Endothelial cell of umbilical vein (primary cell): ENCODE results near the gene HOXA4. TPM values are rescaled to one million over a fixed set of nuclear protein-coding genes. Genes with fewer than 3 reads are reported as not detected.

ENCODE experiments used
- BruUV-seq: library from RNA; stranded (reverse); fragments of 400-500 nt; replicated peaks from 2 replicates; lab custom pipeline; 2021; lab: Mats Ljungman, UMichigan
- CTCF ChIA-PET: fragments of 300-600, 350-600 bp; sonication (Branson Sonifier 250); formaldehyde crosslinking; loops from one replicate; lab custom pipeline; 2021; ENCODE audit warnings: antibody characterized with exemption, inconsistent platforms; lab: Charles Lee
- POLR2A ChIA-PET: fragments of 300-600, 350-600 bp; sonication (Branson Sonifier 250); formaldehyde crosslinking; loops from one replicate; lab custom pipeline; 2021; ENCODE audit warnings: antibody characterized with exemption, inconsistent platforms; lab: Charles Lee
- DNase-seq: peaks from one replicate; pipeline ENCODE4 v3.0.0-alpha.2; 2011; ENCODE audit warnings: low read depth, low spot score
- FAIRE-seq: peaks from 2 replicates; lab custom pipeline; 2011; peaks lifted over from hg19 to GRCh38; lab: Jason Lieb, UNC
- H2AFZ ChIP-seq: 2 replicates; pipeline ENCODE4 v1.6.0; 2012; ENCODE audit warnings: low read depth, low read length, control low read depth, inconsistent platforms
- H3K27ac ChIP-seq: 2 replicates; pipeline ENCODE4 v1.5.1; 2011; ENCODE audit warnings: low read depth, mild to moderate bottlenecking, control low read depth, low read length, moderate library complexity; ENCODE audit not compliant: insufficient read depth
- H3K27me3 ChIP-seq, 2 experiments: 2 replicates each; pipeline versions ENCODE4 v1.6.0 to v1.6.1; 2011; ENCODE audit warnings: low read length in 2 of 2, mixed read lengths in 1 of 2; ENCODE audit not compliant: control insufficient read depth in 2 of 2, insufficient read depth in 2 of 2
- H3K36me3 ChIP-seq, 2 experiments: 2 replicates in 1 of 2; 3 replicates in 1 of 2; pipeline ENCODE4 v1.5.1; 2011; ENCODE audit warnings: low read length in 2 of 2, mild to moderate bottlenecking in 1 of 2, moderate library complexity in 1 of 2; ENCODE audit not compliant: control insufficient read depth in 2 of 2, insufficient read depth in 2 of 2; ENCODE audit errors: extremely low read depth in 1 of 2
- H3K4me1 ChIP-seq: 3 replicates; pipeline ENCODE4 v1.5.1; 2011; ENCODE audit warnings: mild to moderate bottlenecking, low read length; ENCODE audit not compliant: control insufficient read depth, insufficient read depth; ENCODE audit errors: extremely low read depth
- H3K4me2 ChIP-seq: 2 replicates; pipeline ENCODE4 v1.6.1; 2011; ENCODE audit warnings: low read length, control low read depth, mixed read lengths; ENCODE audit not compliant: insufficient read depth
- H3K4me3 ChIP-seq, 3 experiments: fragments of 200-600 bp in 1 of 3; sonication (generic), shearing (Covaris generic) in 1 of 3; replicated peaks in 1 of 3; 2 replicates each; pipeline ENCODE4 v1.5.1; 2011 to 2016; ENCODE audit warnings: control low read depth in 3 of 3, low read length in 3 of 3, mild to moderate bottlenecking in 2 of 3, inconsistent platforms in 1 of 3, low read depth in 1 of 3, moderate library complexity in 1 of 3; ENCODE audit not compliant: insufficient read depth in 1 of 3
- H3K79me2 ChIP-seq: 2 replicates; pipeline ENCODE4 v1.6.0; 2012; ENCODE audit warnings: low read length, inconsistent platforms; ENCODE audit not compliant: control insufficient read depth, insufficient read depth
- H3K9ac ChIP-seq: replicated peaks from 2 replicates; pipeline ENCODE3; 2011; ENCODE audit warnings: low read length, control low read depth; ENCODE audit not compliant: insufficient read depth; ENCODE audit errors: extremely low read depth
- H3K9me1 ChIP-seq: replicated peaks from 3 replicates; pipeline ENCODE4 v1.6.0; 2011; ENCODE audit warnings: mild to moderate bottlenecking, low read length; ENCODE audit not compliant: control insufficient read depth, insufficient read depth; ENCODE audit errors: extremely low read depth
- H3K9me3 ChIP-seq: replicated peaks from 2 replicates; pipeline ENCODE4 v1.5.1; 2012; ENCODE audit warnings: low read length, inconsistent platforms; ENCODE audit not compliant: control insufficient read depth, insufficient read depth
- H4K20me1 ChIP-seq: replicated peaks from 2 replicates; pipeline ENCODE3; 2011; ENCODE audit warnings: mild to moderate bottlenecking, low read length; ENCODE audit not compliant: control insufficient read depth, insufficient read depth; ENCODE audit errors: extremely low read depth
- CTCF ChIP-seq, 2 donors: IDR thresholded peaks; 1 replicate in 1 of 2; 2 replicates in 1 of 2; pipeline ENCODE4 v1.5.1; 2011; ENCODE audit warnings: low read length in 2 of 2, mild to moderate bottlenecking in 2 of 2, moderate library complexity in 2 of 2, control low read depth in 1 of 2, inconsistent platforms in 1 of 2, low read depth in 1 of 2; ENCODE audit not compliant: insufficient read depth in 1 of 2; ENCODE audit errors: extremely low read depth in 1 of 2
- EZH2 ChIP-seq: IDR thresholded peaks from 2 replicates; pipeline ENCODE4 v1.6.1; 2012; ENCODE audit warnings: borderline replicate concordance, low read depth, mild to moderate bottlenecking, moderate library complexity, low read length, inconsistent platforms; ENCODE audit not compliant: severe bottlenecking
- FOS ChIP-seq: IDR thresholded peaks from 2 replicates; pipeline ENCODE4 v1.6.1; 2011; ENCODE audit warnings: mild to moderate bottlenecking, low read length, moderate library complexity, borderline replicate concordance; ENCODE audit not compliant: insufficient read depth
- GATA2 ChIP-seq: IDR thresholded peaks from 2 replicates; pipeline ENCODE4 v1.7.0; 2011; ENCODE audit warnings: low read depth, mild to moderate bottlenecking, moderate library complexity, mixed read lengths, low read length; ENCODE audit not compliant: insufficient read length, insufficient read depth
- JUN ChIP-seq: IDR thresholded peaks from 2 replicates; pipeline ENCODE4 v1.6.1; 2011; ENCODE audit warnings: borderline replicate concordance, low read depth; ENCODE audit not compliant: insufficient read length, insufficient read depth
- MAX ChIP-seq: IDR thresholded peaks from 2 replicates; pipeline ENCODE4 v1.6.1; 2011; ENCODE audit not compliant: insufficient read depth, insufficient read length
- MYC ChIP-seq: IDR thresholded peaks from one replicate; pipeline ENCODE4 v1.6.1; 2011; ENCODE audit warnings: mild to moderate bottlenecking, low read depth, low read length
- POLR2A ChIP-seq: IDR thresholded peaks from 2 replicates; pipeline ENCODE4 v1.6.1; 2012; ENCODE audit warnings: low read depth, mild to moderate bottlenecking, control low read depth, low read length
- POLR2AphosphoS5 ChIP-seq: IDR thresholded peaks from 2 replicates; pipeline ENCODE4 v1.6.1; 2012; ENCODE audit warnings: low read depth, mild to moderate bottlenecking, control low read depth, low read length, moderate library complexity; ENCODE audit not compliant: insufficient read depth
- dilution Hi-C: fragments of 300-500 bp; cut with MboI; formaldehyde crosslinking; loops from one replicate; pipeline ENCODE4 v1.15.0; 2019; ENCODE audit warnings: low sequenced_read_pairs; ENCODE audit not compliant: extremely low pct_ligation_motif_present
- intact Hi-C: fragments of 100-400 bp; cut with micrococcal nuclease; formaldehyde crosslinking; loops from one replicate; pipeline ENCODE4 v1.10.0; 2022
- polyA plus RNA-seq, 4 experiments: library from polyadenylated mRNA; depleted of rRNA in 3 of 4; stranded (reverse) in 3 of 4; unstranded in 1 of 4; fragments of >200 nt; gene quantifications; 2 replicates each; pipeline versions ENCODE4 v1.2.1 to v1.2.3, GENCODE V29; 2011 to 2012; ENCODE audit warnings: missing spikeins in 1 of 4
- total RNA-seq: library from RNA; stranded (reverse); gene quantifications from 2 replicates; pipeline ENCODE4 v1.2.3, GENCODE V29; 2021

The HOXA4 gene
- total and polyA plus RNA-seq, 2 donors (not counting 3 experiments of a cell fraction or from before 2014, with no cell fraction given): 4.9 to 8.1 TPM

DNA sequence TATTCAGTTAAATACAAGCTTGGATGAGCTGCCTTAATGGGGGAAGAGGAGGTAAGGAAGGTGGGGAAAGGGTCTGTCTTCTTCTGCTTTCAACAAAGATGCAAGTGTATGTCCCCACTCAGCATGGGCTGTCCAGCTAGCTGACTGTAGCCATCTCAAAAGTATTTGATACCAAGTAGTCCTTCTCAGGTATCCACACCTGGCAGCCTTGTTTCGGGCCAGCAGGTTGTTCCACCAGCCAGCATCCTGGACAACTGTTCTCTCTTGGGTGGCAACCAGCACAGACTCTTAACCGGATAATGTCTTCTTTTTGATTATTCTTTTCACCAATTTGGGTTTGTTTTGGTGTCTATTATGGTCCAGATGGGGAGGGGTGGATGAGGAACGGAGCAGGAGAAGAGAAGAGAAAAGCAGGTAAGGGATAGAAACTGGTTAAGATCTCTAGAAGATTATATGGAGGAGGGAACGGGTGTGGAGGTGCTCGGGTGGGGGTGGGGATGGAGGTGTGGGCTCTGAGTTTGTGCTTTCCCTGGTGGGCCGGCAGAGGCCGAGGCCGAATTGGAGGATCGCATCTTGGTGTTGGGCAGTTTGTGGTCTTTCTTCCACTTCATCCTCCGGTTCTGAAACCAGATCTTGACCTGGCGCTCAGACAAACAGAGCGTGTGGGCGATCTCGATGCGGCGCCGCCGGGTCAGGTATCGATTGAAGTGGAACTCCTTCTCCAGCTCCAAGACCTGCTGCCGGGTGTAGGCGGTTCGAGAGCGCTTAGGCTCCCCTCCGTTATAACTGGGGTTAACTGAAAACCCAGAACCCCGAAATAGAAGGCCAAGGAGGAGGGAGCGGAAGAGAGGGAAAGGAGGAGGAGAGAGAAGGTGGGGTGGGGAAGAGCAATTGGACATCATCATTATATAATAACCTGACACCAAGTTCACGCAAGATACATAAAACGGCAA is 1.5 kb downstream of the HOXA4 start:
- Histone ChIP-seq H2AFZ (no peak overlapping the region), H3K4me1 (peaks cover 65% of the 10 kb centered on the region), H3K27ac (no peak overlapping the region), H3K9ac (peak overlapping the region; percentile 72), H3K9me1 (no peaks in the 10 kb centered on the region), H3K36me3 (peaks cover 0 to 11% of the 10 kb centered on the region in 2 experiments), H3K4me3 (peak overlapping the region in 1 of 3 experiments; percentile 16), H3K27me3 (no peaks in the 10 kb centered on the region), H3K4me2 (peak overlapping the region; percentile 65), H3K79me2 (peaks cover 63% of the 10 kb centered on the region), H3K9me3 (no peaks in the 10 kb centered on the region), H4K20me1 (no peaks in the 10 kb centered on the region)
- no peak for DNase-seq
- TF ChIP-seq POLR2A (no peak), GATA2 (no peak)
- POLR2A ChIA-PET: no interaction called here
- CTCF ChIA-PET: interaction anchor here (0.5 to 2.7 kb wide), 4 partner anchors 12 to 445 kb away, joined by 4 to 13 read pairs (median 5); no protein-coding TSS in a partner anchor
- no peak for FAIRE-seq
- dilution Hi-C loops: no loop called here
- BruUV-seq: TSS peak; percentile 27
- intact Hi-C loops: no loop called here

GRCh38 chr7:27128034-27128433 is 2.5 kb downstream of the HOXA4 start:
- no peak overlapping the region for H3K9ac ChIP-seq
- peaks cover 61% of the 10 kb centered on the region for H3K79me2 ChIP-seq
- H3K4me3 ChIP-seq: no peak overlapping the region
- intact Hi-C loops (no loop called here), dilution Hi-C loops (no loop called here)
- FAIRE-seq (no peak), DNase-seq (no peak)
- H3K4me1 ChIP-seq: peaks cover 65% of the 10 kb centered on the region
- H4K20me1 ChIP-seq: no peaks in the 10 kb centered on the region
- BruUV-seq: no TSS peak
- no peak overlapping the region for H3K27ac ChIP-seq
- ChIA-PET CTCF (interaction anchor here (1.0 to 1.9 kb wide), 2 partner anchors 13 to 444 kb away, joined by 4 to 6 read pairs; no protein-coding TSS in a partner anchor), POLR2A (interaction anchor here (0.5 to 1.2 kb wide), 2 partner anchors 9 to 949 kb away, joined by 3 read pairs; no protein-coding TSS in a partner anchor)
- no peaks in the 10 kb centered on the region for H3K9me1 ChIP-seq
- no peaks in the 10 kb centered on the region for H3K27me3 ChIP-seq
- no peak overlapping the region for H2AFZ ChIP-seq
- H3K36me3 ChIP-seq: peaks cover 0 to 11% of the 10 kb centered on the region in 2 experiments
- no peak for TF ChIP-seq MYC
- no peak for TF ChIP-seq POLR2AphosphoS5
- no peak for TF ChIP-seq EZH2
- TF ChIP-seq JUN: no peak
- TF ChIP-seq GATA2: no peak
- TF ChIP-seq FOS: no peak
- no peak for TF ChIP-seq CTCF (IDR thresholded peaks at IDR 0.05; ENCODE audit: extremely low read depth in 1 of 2, insufficient read depth in 1 of 2, low read depth in 1 of 2, low read length in 2 of 2)
- no peak for TF ChIP-seq MAX
- no peak for TF ChIP-seq POLR2A
- no peaks in the 10 kb centered on the region for H3K9me3 ChIP-seq
- peak overlapping the region; percentile 18 for H3K4me2 ChIP-seq
